GM19239 (cell line): Measurements from ENCODE around the gene COL1A2.
A peak's percentile ranks its signal among the peaks of the same experiment; 100 is the strongest.

Experiments
- DNase-seq: peaks from one replicate; pipeline ENCODE4 v3.0.0; 2011; ENCODE audit warnings: low spot score; ENCODE audit not compliant: insufficient read length
- FAIRE-seq: peaks from 2 replicates; lab custom pipeline; 2011; peaks lifted over from hg19 to GRCh38; lab: Jason Lieb, UNC

Gene COL1A2

DNA sequence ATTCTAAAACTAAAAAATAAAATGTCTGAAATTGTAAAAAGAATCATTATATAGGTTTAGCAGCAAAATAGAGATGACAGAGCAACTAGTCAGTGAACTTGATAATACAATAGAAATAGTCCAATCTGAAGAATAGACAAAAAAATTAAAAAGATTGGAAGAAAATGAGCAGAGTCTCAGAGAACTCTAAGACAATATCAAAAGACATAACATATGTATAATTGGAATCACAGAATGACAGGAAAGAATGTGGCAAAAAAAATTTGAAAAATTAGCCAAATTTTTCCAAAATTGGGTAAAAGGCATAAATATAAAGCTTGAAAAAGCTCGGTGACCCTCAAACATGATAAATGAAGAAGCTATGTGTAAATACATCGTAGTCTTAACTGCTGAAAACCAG, 76.9 kb downstream of the COL1A2 start:
- FAIRE-seq (peak; percentile 37), DNase-seq (no peak)

- DNase-seq (no peak), FAIRE-seq (no peak)
These were observed 77.9 kb downstream of the COL1A2 start for GRCh38 chr7:94472608-94473007.

DNA sequence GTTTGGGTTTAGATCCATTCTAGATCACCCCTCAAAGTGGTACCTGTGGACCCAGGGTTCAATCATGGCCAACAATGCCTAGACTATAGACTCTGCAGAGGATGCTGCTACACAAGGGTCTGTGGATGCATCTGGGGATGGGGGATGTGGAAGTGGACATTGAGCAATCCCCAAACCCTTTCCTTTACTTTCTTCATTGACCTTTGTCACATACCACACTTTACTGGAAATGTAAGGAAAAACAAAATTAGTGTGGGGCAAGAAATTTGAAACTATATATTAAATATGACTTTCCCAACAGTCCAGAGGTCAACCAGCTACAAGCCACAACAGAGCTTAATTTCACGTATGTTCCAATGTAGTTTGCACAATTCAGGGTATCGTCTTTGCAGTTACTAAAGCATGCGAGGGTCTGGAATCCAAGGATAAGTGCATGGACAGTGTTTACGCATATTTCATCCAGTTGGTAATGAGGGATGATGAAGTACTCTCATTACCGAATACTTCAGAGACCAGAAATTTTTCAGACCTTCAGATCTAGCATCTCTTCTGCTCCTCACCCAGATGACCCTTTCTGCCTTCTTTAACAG, 81.7 kb downstream of the COL1A2 start:
- no peak for FAIRE-seq
- no peak for DNase-seq

- FAIRE-seq: no peak
- DNase-seq: no peak
These were observed 83.2 kb downstream of the COL1A2 start for GRCh38 chr7:94477878-94478277.

DNA sequence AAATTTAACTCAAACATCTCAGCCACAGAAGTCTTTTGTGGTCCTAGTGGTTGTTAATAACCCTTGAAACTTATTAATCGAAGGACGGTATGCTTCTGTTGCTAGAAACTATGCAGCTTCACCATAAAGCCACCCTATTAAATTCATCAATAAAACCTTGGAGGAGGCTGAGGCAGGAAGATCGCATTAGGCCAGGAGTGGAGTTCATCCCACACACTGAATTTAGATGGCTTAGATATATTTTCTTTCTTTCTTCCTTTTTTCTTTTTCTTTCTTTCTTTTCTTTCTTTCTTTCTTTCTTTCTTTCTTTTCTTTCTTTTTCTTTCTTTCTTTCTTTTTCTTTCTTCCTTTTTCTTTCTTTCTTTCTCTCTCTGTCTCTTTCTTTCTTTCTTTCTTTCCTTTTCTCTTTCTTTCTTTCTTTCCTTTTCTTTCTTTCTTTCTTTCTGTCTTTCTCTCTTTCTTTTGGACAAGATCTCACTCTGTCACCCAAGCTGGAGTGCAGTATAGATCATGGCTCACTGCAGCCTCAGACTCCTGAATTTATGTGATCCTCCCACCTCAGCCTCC, 84.0 kb downstream of the COL1A2 start:
- DNase-seq (no peak), FAIRE-seq (no peak)
